ENCODE results near the gene PLD5. TPM values are rescaled to one million over a fixed set of nuclear protein-coding genes. Genes with fewer than 3 reads are reported as not detected.

Gene PLD5
- total RNA-seq, 1 experiment from 2014 or later = not detected

GRCh38 chr1:242162140-242162539 is 362.4 kb downstream of the PLD5 start:
- in situ Hi-C loops (cut with HindIII; ENCODE audit: low pct_unique_long_range_greater_than_20kb, low sequenced_read_pairs) (no loop called here), intact Hi-C loops (cut with micrococcal nuclease; ENCODE audit: unreplicated experiment) (no loop called here)
- Histone ChIP-seq H3K9me3 (ENCODE audit: control insufficient read depth, insufficient read depth, low read depth, low read length) (no peaks in the 10 kb centered on the region), H3K27me3 (ENCODE audit: control insufficient read depth, insufficient read depth, low read length) (no peaks in the 10 kb centered on the region), H3K4me1 (ENCODE audit: control insufficient read depth, insufficient read depth, low read length) (no peaks in the 10 kb centered on the region), H3K4me3 (ENCODE audit: low read depth in 2 of 2, low read length in 2 of 2) (no peak overlapping the region), H3K27ac (ENCODE audit: low read length) (no peak overlapping the region; the same call in 1 of the 2 replicates), H3K36me3 (ENCODE audit: control insufficient read depth, insufficient read depth, low read length) (no peaks in the 10 kb centered on the region)
- ChIA-PET CTCF (no interaction called here), POLR2A (no interaction called here)
- BruUV-seq (replicated peaks) = no TSS peak
- ATAC-seq (no peak), DNase-seq (ENCODE audit: low read depth, low spot score) (no peak)
- no peak for TF ChIP-seq REST (IDR thresholded peaks at IDR 0.05; ENCODE audit: insufficient read depth in 1 of 2, low read depth in 2 of 2, low read length in 1 of 2)
- no peak for TF ChIP-seq POLR2AphosphoS5 (IDR thresholded peaks at IDR 0.05; ENCODE audit: low read depth, low read length)
- TF ChIP-seq SIN3A (IDR thresholded peaks at IDR 0.05; ENCODE audit: borderline replicate concordance, insufficient read depth, low read depth, low read length) = no peak
- no peak for TF ChIP-seq TCF7L2 (IDR thresholded peaks at IDR 0.05; ENCODE audit: low read depth, low read length)
- no peak for TF ChIP-seq CTCF (IDR thresholded peaks at IDR 0.05)

GRCh38 chr1:242147096-242147976 is 377.2 kb downstream of the PLD5 start:
- Histone ChIP-seq H3K9me3 (ENCODE audit: control insufficient read depth, insufficient read depth, low read depth, low read length) (peaks cover 11% of the 10 kb centered on the region; the same call in 1 of the 2 replicates), H3K36me3 (ENCODE audit: control insufficient read depth, insufficient read depth, low read length) (no peaks in the 10 kb centered on the region), H3K27ac (ENCODE audit: low read length) (peak overlapping the region; percentile 78), H3K4me3 (ENCODE audit: low read depth in 2 of 2, low read length in 2 of 2) (peak overlapping the region in 1 of 2 experiments; percentile 42; a peak in 2 of 4 replicates), H3K27me3 (ENCODE audit: control insufficient read depth, insufficient read depth, low read length) (no peaks in the 10 kb centered on the region), H3K4me1 (ENCODE audit: control insufficient read depth, insufficient read depth, low read length) (peaks cover 3% of the 10 kb centered on the region; the same call in 1 of the 2 replicates)
- ATAC-seq (peak; percentile 95), DNase-seq (ENCODE audit: low read depth, low spot score) (peak; percentile 33)
- no TSS peak for BruUV-seq (replicated peaks)
- in situ Hi-C loops (cut with HindIII; ENCODE audit: low pct_unique_long_range_greater_than_20kb, low sequenced_read_pairs) = no loop called here
- POLR2A ChIA-PET = no interaction called here
- intact Hi-C loops (cut with micrococcal nuclease; ENCODE audit: unreplicated experiment) = no loop called here
- CTCF ChIA-PET = no interaction called here
- TF ChIP-seq CTCF (IDR thresholded peaks at IDR 0.05) (no peak), REST (IDR thresholded peaks at IDR 0.05; ENCODE audit: insufficient read depth in 1 of 2, low read depth in 2 of 2, low read length in 1 of 2) (no peak)

Data from Panc1 (cell line).